Activated CD8-positive, alpha-beta memory T cell treated with anti-CD3 and anti-CD28 coated beads for 48 hours (primary cell): ENCODE measurements around the gene CTCF.
A peak's percentile ranks its signal among the peaks of the same experiment; 100 is the strongest.
"Not testable (repeated sequence)": the region's sequence is repeated elsewhere in the genome, so short reads cannot be mapped to it uniquely, and the experiment has no call there.

ENCODE experiments used
- DNase-seq, 3 experiments: peaks; one replicate each; pipeline ENCODE4 v3.0.0-alpha.2; 2020; ENCODE audit warnings: low read depth in 2 of 3, low spot score in 2 of 3

Gene CTCF

GRCh38 chr16:67533024-67533560, 29.2 kb upstream of the CTCF start:
- no peak for DNase-seq

GRCh38 chr16:67533987-67534386, 28.3 kb upstream of the CTCF start:
- not testable (repeated sequence) for DNase-seq

GRCh38 chr16:67534431-67534830, 27.9 kb upstream of the CTCF start:
- no peak for DNase-seq

GRCh38 chr16:67535201-67535600, 27.1 kb upstream of the CTCF start:
- no peak for DNase-seq

- no peak for DNase-seq
These were observed 25.1 kb upstream of the CTCF start for GRCh38 chr16:67537270-67537635.

GRCh38 chr16:67537636-67538591, 24.4 kb upstream of the CTCF start:
- no peak for DNase-seq

- DNase-seq, result no peak
These were observed 23.6 kb upstream of the CTCF start for GRCh38 chr16:67538666-67539101.

GRCh38 chr16:67539271-67539670, 23.1 kb upstream of the CTCF start:
- no peak for DNase-seq

GRCh38 chr16:67539691-67540635, 22.4 kb upstream of the CTCF start:
- no peak for DNase-seq

GRCh38 chr16:67540756-67541155, 21.6 kb upstream of the CTCF start:
- no peak for DNase-seq

- DNase-seq, result no peak
These were observed 20.7 kb upstream of the CTCF start for GRCh38 chr16:67541391-67542263.

GRCh38 chr16:67542464-67542863, 19.9 kb upstream of the CTCF start:
- DNase-seq, result peak in 1 of 3 experiments; percentile 47

GRCh38 chr16:67543036-67543435, 19.3 kb upstream of the CTCF start:
- DNase-seq, result no peak

- DNase-seq, result no peak
These were observed 18.7 kb upstream of the CTCF start for GRCh38 chr16:67543582-67543981.

GRCh38 chr16:67544329-67544841, 17.9 kb upstream of the CTCF start:
- no peak for DNase-seq

GRCh38 chr16:67544844-67545664, 17.3 kb upstream of the CTCF start:
- DNase-seq, result no peak

GRCh38 chr16:67545665-67546024, 16.7 kb upstream of the CTCF start:
- no peak for DNase-seq

- no peak for DNase-seq
These were observed 16.2 kb upstream of the CTCF start for GRCh38 chr16:67546091-67546501.

GRCh38 chr16:67546761-67547422, 15.4 kb upstream of the CTCF start:
- peak in 1 of 3 experiments; percentile 59 for DNase-seq
